HepG2 (cell line): ENCODE measurements around the gene RHOT2. TPM values are rescaled to one million over a fixed set of nuclear protein-coding genes. Genes with fewer than 3 reads are reported as not detected.

Experiments
- AHDC1 ChIP-seq: sonication (generic); formaldehyde crosslinking; IDR thresholded peaks from 2 replicates; pipeline ENCODE4 v1.5.1; 2020; ENCODE audit warnings: mild to moderate bottlenecking, missing genetic modification reagents, borderline replicate concordance
- EP300 ChIP-seq, 3 experiments: sonication (generic) in 1 of 3; formaldehyde crosslinking in 1 of 3; IDR thresholded peaks; 2 replicates each; pipeline versions ENCODE4 v1.5.1 to v1.6.1; 2011 to 2020; ENCODE audit warnings: low read depth in 2 of 3, low read length in 2 of 3, borderline replicate concordance in 1 of 3, improper control_type of control experiment in 1 of 3, mild to moderate bottlenecking in 1 of 3, missing genetic modification reagents in 1 of 3, moderate library complexity in 1 of 3
- FIP1L1 ChIP-seq: fragments of 200-400 bp; formaldehyde crosslinking; IDR thresholded peaks from 2 replicates; pipeline ENCODE4 v1.6.1; 2018; ENCODE audit warnings: low read depth, mild to moderate bottlenecking, low read length, moderate library complexity, borderline replicate concordance; ENCODE audit not compliant: insufficient read depth
- KDM2A ChIP-seq: sonication (generic); formaldehyde crosslinking; IDR thresholded peaks from 2 replicates; pipeline ENCODE4 v1.4.0; 2020; ENCODE audit warnings: low read depth, missing genetic modification reagents, borderline replicate concordance
- MNT ChIP-seq: fragments of 450-650 bp; IDR thresholded peaks from 2 replicates; pipeline ENCODE4 v1.6.1; 2016
- NONO ChIP-seq, 2 experiments: fragments of 450-650 bp in 1 of 2; sonication (generic) in 1 of 2; formaldehyde crosslinking in 1 of 2; IDR thresholded peaks in 1 of 2; conservative IDR thresholded peaks in 1 of 2; 2 replicates each; pipeline versions ENCODE4 v1.6.1 to v1.8.0; 2017 to 2022; ENCODE audit warnings: mild to moderate bottlenecking in 1 of 2, missing genetic modification reagents in 1 of 2, moderate library complexity in 1 of 2
- PHF5A ChIP-seq: IDR thresholded peaks from one replicate; pipeline ENCODE4 v1.6.1; 2018; ENCODE audit warnings: low read depth, missing genetic modification reagents; ENCODE audit not compliant: unreplicated experiment
- PHF8 ChIP-seq: sonication (generic); formaldehyde crosslinking; IDR thresholded peaks from 2 replicates; pipeline ENCODE4 v1.5.0; 2020; ENCODE audit warnings: missing genetic modification reagents
- RERE ChIP-seq: IDR thresholded peaks from 2 replicates; pipeline ENCODE4 v1.6.1; 2016; ENCODE audit warnings: low read depth, missing genetic modification reagents, missing compliant biosample characterization
- ZNF180 ChIP-seq: sonication (generic); formaldehyde crosslinking; IDR thresholded peaks from 2 replicates; pipeline ENCODE4 v1.4.0; 2020; ENCODE audit warnings: low read depth, missing genetic modification reagents, borderline replicate concordance
- ZNF382 ChIP-seq: sonication (generic); formaldehyde crosslinking; IDR thresholded peaks from 2 replicates; pipeline ENCODE4 v1.5.0; 2020; ENCODE audit warnings: missing genetic modification reagents, mild to moderate bottlenecking, borderline replicate concordance
- ZNF430 ChIP-seq: sonication (generic); formaldehyde crosslinking; IDR thresholded peaks from 2 replicates; pipeline ENCODE4 v1.9.0; 2021; ENCODE audit warnings: mild to moderate bottlenecking, missing genetic modification reagents
- ZNF776 ChIP-seq: sonication (generic); formaldehyde crosslinking; IDR thresholded peaks from 2 replicates; pipeline ENCODE4 v1.4.0; 2020; ENCODE audit warnings: mild to moderate bottlenecking, missing genetic modification reagents
- ZNF878 ChIP-seq: sonication (generic); formaldehyde crosslinking; IDR thresholded peaks from 2 replicates; pipeline ENCODE4 v1.8.1; 2023; ENCODE audit warnings: mild to moderate bottlenecking, missing genetic modification reagents, moderate library complexity
- ZSCAN29 ChIP-seq: sonication (generic); formaldehyde crosslinking; conservative IDR thresholded peaks from 2 replicates; pipeline ENCODE4 v1.4.0; 2020; ENCODE audit warnings: mild to moderate bottlenecking, missing genetic modification reagents
- polyA plus RNA-seq, 8 experiments: library from polyadenylated mRNA; depleted of rRNA in 3 of 8; stranded (reverse) in 7 of 8; unstranded in 1 of 8; fragments of >200 nt; fragmentation: Illumina TruSeq in 4 of 8; extraction: Trizol in 4 of 8; gene quantifications; 2 replicates each; pipeline versions ENCODE4 v1.2.1 to v1.2.3, GENCODE V29; 2011 to 2016; ENCODE audit warnings: low read depth in 4 of 8, missing spikeins in 1 of 8, mixed read lengths in 1 of 8; ENCODE audit not compliant: insufficient read depth in 1 of 8
- total RNA-seq, 5 experiments: library from RNA; depleted of rRNA; stranded (reverse); fragments of >200 nt; fragmentation: Illumina TruSeq; extraction: Trizol; gene quantifications; 2 replicates each; pipeline ENCODE4 v1.2.3, GENCODE V29; 2016; ENCODE audit warnings: low read depth in 1 of 5

RHOT2 gene
- total and polyA plus RNA-seq, 2 of the 13 experiments (the other 11 are each of a cell fraction or from before 2014, with no cell fraction given), result 63.6 to 76.9 TPM

DNA sequence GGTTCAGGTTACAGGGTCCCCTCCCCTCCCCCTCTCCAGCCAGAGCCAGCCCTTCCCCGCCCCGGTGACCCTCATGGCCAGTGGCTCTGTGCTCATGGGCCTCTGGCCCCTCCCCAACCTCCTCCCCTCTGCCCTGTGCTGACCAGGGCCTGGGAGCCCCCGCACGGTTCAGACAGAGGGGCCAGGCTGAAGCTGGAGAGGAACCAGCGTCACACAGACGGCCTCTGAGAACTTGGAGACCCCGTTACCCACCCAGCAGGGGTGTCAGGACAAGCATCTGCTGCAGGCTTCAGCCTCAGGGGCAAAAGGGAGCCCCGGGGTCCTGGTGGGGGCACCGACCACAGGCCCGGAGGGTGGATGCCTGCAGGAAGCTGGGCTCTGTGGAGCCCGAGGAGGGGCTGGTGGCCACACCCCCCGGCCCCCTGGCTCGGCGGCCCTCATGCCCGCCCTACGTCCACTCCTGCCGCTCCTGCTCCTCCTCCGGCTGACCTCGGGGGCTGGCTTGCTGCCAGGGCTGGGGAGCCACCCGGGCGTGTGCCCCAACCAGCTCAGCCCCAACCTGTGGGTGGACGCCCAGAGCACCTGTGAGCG, 37.0 kb upstream of the RHOT2 start, which contains the start of gene WFIKKN1 (continued):
- no peak for TF ChIP-seq AHDC1
- no peak for TF ChIP-seq NONO (IDR thresholded peaks at IDR 0.05)
- TF ChIP-seq NONO (CRISPR knock-in tag; conservative IDR thresholded peaks at IDR 0.05), result peak; percentile 47
- no peak for TF ChIP-seq ZNF180 (CRISPR knock-in tag)
- no peak for TF ChIP-seq ZNF878 (CRISPR knock-in tag)
- no peak for TF ChIP-seq ZNF382 (CRISPR knock-in tag)
- TF ChIP-seq ZNF776 (CRISPR knock-in tag), result no peak
- TF ChIP-seq PHF5A, result no peak
- TF ChIP-seq EP300 (IDR thresholded peaks at IDR 0.05; ENCODE audit: low read depth in 2 of 2, low read length in 2 of 2), result no peak
- TF ChIP-seq EP300 (CRISPR knock-in tag; IDR thresholded peaks at IDR 0.05; ENCODE audit: borderline replicate concordance), result no peak
- TF ChIP-seq PHF8 (CRISPR knock-in tag), result peak; percentile 57
- no peak for TF ChIP-seq RERE (CRISPR knock-in tag)
- peak; percentile 79; the same call in 1 of the 2 replicates for TF ChIP-seq KDM2A (CRISPR knock-in tag)
- no peak for TF ChIP-seq MNT
- TF ChIP-seq FIP1L1, result no peak
- TF ChIP-seq ZNF430 (CRISPR knock-in tag), result no peak; the same call in 1 of the 2 replicates
- TF ChIP-seq ZSCAN29 (CRISPR knock-in tag), result peak; percentile 61; the same call in 1 of the 2 replicates
